HG03565 (cell line): ENCODE results near the gene ESPNL.

Experiments
- ATAC-seq: cut with Tn5 transposase; IDR thresholded peaks from one replicate; pipeline ENCODE4 v1.9.1; 2021; ENCODE audit warnings: mild to moderate bottlenecking, moderate library complexity; ENCODE audit not compliant: unreplicated experiment

Gene ESPNL

GRCh38 chr2:238140040-238140439 is 39.9 kb downstream of the ESPNL start:
- no peak for ATAC-seq

DNA sequence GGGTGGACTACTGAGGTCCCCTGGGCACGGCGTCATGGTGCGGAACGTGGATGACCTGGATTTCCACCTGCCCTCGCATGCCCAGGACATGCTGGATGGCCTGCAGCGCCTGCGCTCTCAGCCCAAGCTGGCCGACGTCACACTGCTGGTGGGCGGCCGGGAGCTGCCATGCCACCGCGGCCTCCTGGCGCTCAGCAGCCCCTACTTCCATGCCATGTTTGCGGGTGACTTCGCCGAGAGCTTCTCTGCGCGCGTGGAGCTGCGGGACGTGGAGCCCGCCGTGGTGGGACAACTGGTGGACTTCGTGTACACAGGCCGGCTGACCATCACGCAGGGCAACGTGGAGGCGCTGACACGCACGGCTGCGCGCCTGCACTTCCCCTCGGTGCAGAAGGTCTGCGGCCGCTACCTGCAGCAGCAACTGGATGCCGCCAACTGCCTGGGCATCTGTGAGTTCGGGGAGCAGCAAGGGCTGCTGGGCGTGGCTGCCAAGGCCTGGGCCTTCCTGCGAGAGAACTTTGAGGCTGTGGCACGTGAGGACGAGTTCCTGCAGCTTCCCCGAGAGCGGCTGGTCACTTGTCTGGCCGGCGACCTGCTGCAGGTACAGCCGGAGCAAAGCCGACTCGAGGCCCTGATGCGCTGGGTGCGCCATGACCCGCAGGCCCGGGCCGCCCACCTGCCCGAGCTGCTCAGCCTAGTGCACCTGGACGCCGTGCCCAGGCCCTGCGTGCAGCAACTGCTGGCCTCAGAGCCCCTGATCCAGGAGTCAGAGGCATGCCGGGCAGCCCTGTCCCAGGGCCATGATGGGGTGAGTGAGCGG is 40.8 kb downstream of the ESPNL start:
- no peak for ATAC-seq

DNA sequence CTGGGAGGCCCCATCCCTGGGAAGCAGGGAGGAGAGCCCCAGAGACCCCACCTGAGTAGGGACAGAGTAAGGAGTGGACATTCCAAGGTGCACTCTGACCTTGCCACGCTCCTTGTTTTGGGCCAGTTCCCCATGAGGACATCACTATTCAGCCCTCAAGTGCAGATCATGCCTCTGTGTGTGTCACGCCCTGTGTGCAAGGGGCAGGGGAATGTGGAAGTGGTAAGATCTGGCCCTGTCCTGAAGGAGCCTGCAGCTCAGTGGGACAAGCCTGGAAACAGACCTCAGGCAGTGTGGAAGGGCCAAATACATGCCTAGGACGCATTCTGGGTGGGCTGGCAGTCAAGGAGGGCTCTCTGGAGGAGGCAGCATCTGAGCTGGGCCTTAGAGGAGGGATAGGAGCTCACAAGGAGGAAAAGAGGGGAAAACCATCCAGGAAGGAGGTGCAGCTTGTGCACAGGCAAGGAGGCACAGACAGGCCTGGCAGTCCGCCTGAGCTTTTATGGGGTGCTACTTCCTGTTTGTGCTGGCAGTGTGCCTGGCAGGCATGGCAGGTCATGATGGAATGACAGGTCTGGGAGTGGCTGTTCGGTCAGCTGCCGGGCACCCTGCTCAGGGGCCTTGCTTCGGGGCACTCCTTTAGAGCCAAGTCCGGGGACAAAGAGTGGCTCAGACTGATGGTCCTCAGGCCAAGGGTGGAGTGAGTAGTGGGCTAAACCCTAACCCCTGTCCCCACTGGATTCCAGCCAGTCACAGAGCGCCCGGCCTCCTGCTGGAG is 41.6 kb downstream of the ESPNL start:
- ATAC-seq: no peak

DNA sequence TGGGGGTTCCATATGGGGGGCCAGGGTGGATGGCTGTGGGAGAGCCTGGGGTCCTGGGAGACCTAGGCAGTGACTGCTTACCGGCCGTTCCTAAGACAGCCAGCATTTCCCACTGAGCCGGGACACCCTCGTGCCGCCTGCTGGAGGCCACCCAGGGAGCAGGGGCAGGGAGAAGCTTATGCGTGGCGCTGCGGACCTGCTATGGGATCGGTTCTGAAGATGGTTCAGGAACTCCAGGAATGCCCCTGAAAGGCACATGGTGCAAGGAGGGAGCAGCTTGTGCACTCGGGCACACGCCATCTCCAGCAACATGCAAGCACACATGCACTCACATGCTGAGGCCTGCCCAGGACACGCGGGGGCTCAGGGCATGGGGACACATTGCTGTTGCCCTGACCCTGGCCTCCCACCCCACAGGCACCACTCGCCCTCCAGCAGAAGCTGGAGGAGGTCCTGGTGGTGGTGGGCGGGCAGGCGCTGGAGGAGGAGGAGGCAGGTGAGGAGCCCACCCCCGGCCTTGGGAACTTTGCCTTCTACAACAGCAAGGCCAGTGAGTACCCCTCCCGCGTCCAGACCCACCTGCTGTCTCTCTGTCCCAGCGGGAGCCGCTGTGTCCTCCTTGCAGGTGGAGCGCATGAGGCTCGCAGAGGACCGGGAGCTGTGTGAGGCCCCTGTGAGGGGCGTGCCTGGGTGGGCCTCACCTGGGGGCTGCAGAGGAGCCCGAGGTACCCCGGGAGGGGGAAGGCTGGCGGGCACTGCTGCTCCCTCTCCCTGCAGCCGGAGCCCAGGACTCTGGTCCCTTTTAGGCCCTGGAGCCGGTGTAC is 42.5 kb downstream of the ESPNL start:
- ATAC-seq: no peak

- no peak for ATAC-seq
These were observed 43.3 kb downstream of the ESPNL start for GRCh38 chr2:238143239-238143951.

DNA sequence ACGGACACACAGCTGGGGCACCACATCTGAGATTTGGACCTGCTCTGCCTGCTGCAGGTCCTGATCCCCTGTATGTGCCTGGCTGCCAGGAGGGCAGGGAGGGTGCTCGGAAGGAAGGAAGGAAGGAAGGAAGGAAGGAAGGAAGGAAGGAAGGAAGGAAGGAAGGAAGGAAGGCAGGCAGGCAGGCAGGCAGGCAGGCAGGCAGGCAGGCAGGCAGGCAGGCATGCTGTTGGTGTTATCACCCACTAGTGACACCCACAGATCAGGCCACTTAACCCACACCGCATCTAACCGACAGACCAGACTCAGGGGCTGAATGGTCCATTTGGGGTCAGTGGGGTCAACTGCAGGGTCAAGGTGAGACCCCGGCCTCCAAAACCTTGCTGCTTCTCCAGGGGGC is 44.1 kb downstream of the ESPNL start:
- ATAC-seq: no peak

DNA sequence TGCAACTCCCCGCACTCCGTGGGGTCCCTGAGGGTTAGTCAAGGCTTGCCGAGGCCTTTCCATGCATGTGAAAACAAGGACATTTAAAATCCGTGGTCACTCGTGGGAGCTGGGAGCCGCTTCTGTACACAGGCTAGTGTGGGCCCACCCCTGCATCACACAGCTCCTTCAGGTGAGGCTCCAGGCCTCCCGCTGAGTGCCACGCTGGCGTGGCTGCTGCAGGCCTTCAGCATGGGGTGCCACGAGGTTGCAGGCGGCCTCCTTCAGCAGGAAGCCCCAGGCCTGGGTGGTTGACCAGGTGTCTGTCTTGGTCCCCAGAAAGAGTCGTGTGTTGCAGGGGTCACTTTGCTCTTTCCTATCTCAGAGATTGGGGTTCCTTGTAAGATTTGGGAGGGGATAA is 44.9 kb downstream of the ESPNL start:
- ATAC-seq: no peak

DNA sequence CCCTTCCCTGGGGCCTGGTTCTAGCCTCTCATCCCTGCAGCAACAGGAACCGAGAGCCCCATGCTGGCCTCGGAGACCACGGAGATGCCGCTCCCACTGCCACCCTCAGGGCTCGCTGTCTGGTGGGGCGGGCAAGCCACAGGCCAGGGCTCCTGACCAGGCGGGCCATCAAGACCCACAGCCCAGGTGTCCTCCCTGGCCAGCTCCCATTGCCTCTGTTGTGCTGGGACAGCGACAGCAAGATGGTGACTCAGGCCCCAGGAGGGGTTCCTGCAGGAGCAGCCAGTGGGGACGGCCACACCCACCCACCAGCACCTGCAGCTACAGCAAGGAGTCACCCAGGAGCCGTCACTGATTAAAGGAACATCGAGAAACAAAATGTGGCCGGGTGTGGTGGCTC is 45.7 kb downstream of the ESPNL start:
- ATAC-seq: no peak

- ATAC-seq: no peak
These were observed 46.9 kb downstream of the ESPNL start for GRCh38 chr2:238146884-238147544.

DNA sequence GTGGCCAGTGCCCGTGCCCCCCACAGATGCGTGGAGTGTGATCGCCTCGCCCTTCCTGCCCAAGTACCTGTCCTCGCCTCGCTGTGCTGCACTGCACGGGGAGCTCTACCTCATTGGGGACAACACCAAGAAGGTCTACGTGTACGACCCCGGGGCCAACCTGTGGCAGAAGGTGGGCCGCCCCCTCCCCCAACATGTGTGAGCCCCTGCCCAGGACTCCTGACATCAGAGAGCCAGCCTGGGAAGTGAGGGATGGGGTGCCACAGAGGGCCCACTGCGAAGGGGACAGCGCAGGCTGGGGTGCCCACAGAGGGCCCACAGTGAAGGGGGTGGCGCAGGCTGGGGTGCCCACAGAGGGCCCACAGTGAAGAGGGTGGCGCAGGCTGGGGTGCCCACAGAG is 48.8 kb downstream of the ESPNL start:
- no peak for ATAC-seq

- no peak for ATAC-seq
These were observed 49.9 kb downstream of the ESPNL start for GRCh38 chr2:238149841-238150572.

DNA sequence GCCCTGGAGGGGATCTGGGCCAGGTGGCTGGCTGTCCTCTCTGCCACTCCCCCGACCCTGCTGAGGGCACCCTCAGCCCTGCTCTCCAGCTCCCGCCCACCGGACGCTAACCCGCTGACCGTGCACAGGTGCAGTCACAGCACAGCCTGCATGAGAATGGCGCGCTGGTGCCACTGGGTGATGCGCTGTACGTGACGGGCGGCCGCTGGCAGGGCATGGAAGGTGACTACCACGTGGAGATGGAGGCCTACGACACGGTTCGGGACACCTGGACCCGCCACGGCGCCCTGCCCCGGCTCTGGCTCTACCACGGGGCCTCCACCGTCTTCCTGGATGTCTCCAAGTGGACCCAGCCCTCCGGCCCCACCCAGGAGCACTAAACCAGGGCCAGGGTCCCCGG is 50.5 kb downstream of the ESPNL start:
- ATAC-seq: no peak

DNA sequence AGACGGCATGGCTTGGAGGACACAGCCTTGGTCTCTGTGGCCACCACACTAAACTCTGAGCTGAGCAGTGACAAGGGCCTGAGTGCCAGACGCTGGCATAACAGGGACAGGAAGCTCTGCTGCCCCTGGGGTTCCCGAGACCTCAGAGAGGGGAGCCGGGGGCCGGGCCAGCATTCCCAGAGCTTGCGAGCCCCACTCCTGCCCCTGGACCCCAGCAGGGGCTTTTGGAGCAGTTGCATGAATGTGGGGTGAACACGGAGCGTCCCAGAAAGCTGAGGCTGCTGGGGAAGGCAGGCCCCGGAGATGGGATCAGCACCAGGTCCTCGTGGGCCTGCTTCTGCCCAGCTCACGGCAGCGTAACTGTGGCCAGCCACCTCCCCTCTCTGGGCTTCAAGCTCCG is 51.1 kb downstream of the ESPNL start:
- ATAC-seq: no peak

DNA sequence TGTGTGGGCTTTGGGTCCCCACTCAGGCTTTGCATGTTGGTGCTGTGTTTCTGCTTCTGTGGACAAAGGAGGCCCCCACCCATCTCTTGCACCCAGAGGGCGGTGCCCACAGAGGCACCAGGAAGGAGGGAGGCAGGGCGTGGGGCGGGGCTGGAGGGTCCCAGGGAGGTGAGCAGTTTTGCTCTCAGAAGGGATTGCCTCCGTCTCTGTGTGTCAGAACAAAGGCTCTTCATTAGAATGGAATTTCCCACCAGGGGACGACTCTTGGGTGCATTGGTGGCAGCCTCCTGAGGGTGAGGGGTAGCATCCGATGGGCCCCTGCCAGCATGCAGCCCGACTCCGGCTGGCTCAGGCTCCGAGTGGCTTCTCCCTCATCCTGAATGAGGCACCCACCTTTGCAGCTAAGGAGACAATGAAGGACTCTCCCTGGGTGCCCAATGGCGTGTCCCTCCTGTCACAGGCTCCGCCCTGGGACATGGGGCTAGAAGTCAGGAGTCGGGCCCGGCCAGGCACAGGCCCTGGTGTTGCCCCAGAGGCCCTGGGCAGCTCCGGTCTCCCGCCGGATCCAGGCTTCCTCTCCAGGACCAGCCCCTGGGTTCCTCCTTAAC is 51.6 kb downstream of the ESPNL start:
- ATAC-seq: no peak

DNA sequence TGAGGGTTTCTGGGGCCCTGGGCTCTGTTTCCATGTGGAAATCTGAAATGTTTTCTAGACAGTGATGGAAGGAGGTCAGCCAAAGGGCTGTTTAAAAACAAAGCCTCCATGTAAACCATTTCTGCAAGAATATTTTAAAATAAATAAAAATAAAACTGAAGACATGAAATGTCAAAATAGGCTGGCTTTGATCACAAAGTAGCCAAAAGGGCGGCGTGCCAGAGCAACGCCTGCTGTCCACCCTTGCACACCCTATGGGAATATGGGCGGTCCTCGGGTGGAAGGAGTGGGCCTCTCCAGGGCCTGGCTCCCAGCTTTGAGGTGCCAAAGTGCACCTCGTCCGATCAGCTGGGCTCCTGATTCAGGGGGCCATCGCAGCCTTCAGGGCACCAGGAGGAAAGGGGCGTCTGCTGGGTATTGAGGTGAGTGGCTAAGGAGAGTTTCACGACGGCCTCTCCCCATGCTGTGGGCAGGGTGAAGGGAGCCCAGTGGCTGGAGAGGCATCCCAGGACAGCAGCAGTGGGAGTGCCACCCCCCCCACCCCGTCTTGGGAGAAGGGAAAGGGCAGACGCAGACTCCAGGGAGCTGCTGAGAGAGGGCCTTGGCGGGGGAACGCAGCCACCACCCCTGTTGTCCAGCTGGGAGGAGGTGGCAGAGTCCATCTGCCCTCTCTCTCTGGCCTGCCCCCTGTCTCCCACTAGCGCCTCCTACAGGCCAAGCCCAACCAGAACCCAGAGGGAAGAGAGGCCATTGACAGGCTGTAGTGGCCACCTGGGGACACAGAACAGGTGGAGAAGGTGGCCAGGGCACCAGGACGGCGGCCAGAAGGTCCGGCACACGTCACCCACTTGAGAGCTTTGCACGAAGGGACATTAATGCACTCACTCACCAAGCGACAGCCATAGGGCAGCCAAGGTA is 52.9 kb downstream of the ESPNL start:
- ATAC-seq: no peak

DNA sequence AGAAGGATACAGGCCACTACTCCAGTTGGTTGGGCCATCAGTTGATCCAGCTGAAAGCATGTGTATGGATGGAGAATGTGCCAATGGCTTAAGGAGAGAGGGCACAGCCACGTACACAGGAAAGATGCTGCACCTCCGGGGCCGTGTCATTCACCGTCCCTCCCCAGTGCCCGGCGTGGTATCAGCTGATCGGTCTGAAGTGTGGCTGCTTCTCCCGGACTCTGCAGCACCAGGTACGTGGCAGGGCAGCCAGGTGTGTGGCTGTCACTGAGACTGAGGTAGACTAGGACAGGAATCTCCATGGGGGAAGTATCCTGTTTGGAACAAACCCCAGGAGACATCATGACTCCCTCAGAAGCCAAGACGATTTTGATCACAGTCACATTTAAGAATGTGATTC is 54.4 kb downstream of the ESPNL start:
- ATAC-seq: no peak

- no peak for ATAC-seq
These were observed 55.1 kb downstream of the ESPNL start for GRCh38 chr2:238155051-238155760.
